Liver (tissue), 9 donors: Measurements from ENCODE around the gene GRIN3A. TPM values are rescaled to one million over a fixed set of nuclear protein-coding genes. Genes with fewer than 3 reads are reported as not detected.

Source experiments
- DNase-seq: peaks from one replicate; pipeline ENCODE4 v3.0.0-alpha.2; 2017; ENCODE audit warnings: low spot score
- H3K27ac ChIP-seq, 2 donors: one replicate each; pipeline ENCODE4 v1.7.0; 2013; ENCODE audit warnings: inconsistent platforms in 2 of 2, low read length in 2 of 2, control low read depth in 1 of 2, low read depth in 1 of 2, mild to moderate bottlenecking in 1 of 2
- H3K27me3 ChIP-seq, 4 donors: one replicate each; pipeline versions ENCODE4 v1.6.1 to v1.7.0; 2013; ENCODE audit warnings: low read length in 3 of 4, inconsistent platforms in 1 of 4, mild to moderate bottlenecking in 1 of 4, moderate library complexity in 1 of 4; ENCODE audit not compliant: control insufficient read depth in 4 of 4, insufficient read depth in 4 of 4
- H3K36me3 ChIP-seq, 4 donors: one replicate each; pipeline versions ENCODE4 v1.6.1 to v1.7.0; 2013; ENCODE audit warnings: low read length in 3 of 4, mild to moderate bottlenecking in 3 of 4, low read depth in 1 of 4, moderate library complexity in 1 of 4; ENCODE audit not compliant: control insufficient read depth in 4 of 4, insufficient read depth in 3 of 4
- H3K4me1 ChIP-seq, 4 donors: one replicate each; pipeline versions ENCODE4 v1.6.1 to v1.7.0; 2013; ENCODE audit warnings: low read length in 3 of 4, mild to moderate bottlenecking in 3 of 4, moderate library complexity in 1 of 4; ENCODE audit not compliant: control insufficient read depth in 4 of 4, insufficient read depth in 4 of 4
- H3K4me3 ChIP-seq, 3 donors: one replicate each; pipeline versions ENCODE4 v1.6.1 to v1.7.0; 2013; ENCODE audit warnings: low read length in 3 of 3, control low read depth in 1 of 3, low read depth in 1 of 3, mild to moderate bottlenecking in 1 of 3
- H3K9ac ChIP-seq, 2 donors: one replicate each; pipeline ENCODE4 v1.7.0; 2013; ENCODE audit warnings: low read length in 2 of 2, mild to moderate bottlenecking in 2 of 2, moderate library complexity in 2 of 2, control low read depth in 1 of 2, low read depth in 1 of 2
- H3K9me3 ChIP-seq, 4 donors: one replicate each; pipeline versions ENCODE4 v1.6.1 to v1.7.0; 2013; ENCODE audit warnings: low read length in 3 of 4; ENCODE audit not compliant: control insufficient read depth in 4 of 4
- FOXA1 ChIP-seq: IDR thresholded peaks from 2 replicates; pipeline ENCODE4 v1.6.1; 2016; ENCODE audit warnings: antibody characterized with exemption
- FOXA2 ChIP-seq: IDR thresholded peaks from 2 replicates; pipeline ENCODE4 v1.6.1; 2016; ENCODE audit warnings: antibody characterized with exemption
- GABPA ChIP-seq, 2 donors: IDR thresholded peaks in 1 of 2; conservative IDR thresholded peaks in 1 of 2; 2 replicates each; pipeline ENCODE4 v1.6.1; 2016; ENCODE audit warnings: antibody characterized with exemption in 2 of 2, mild to moderate bottlenecking in 1 of 2, moderate library complexity in 1 of 2
- HNF4A ChIP-seq, 2 donors: conservative IDR thresholded peaks; 2 replicates each; pipeline ENCODE4 v1.6.1; 2016; ENCODE audit warnings: antibody characterized with exemption in 2 of 2, mild to moderate bottlenecking in 2 of 2
- HNF4G ChIP-seq: IDR thresholded peaks from 2 replicates; pipeline ENCODE4 v1.6.1; 2016; ENCODE audit warnings: antibody characterized with exemption
- JUND ChIP-seq, 2 donors: IDR thresholded peaks; 2 replicates each; pipeline ENCODE4 v1.6.1; 2016; ENCODE audit warnings: antibody characterized with exemption in 2 of 2
- NR2F2 ChIP-seq: IDR thresholded peaks from 2 replicates; pipeline ENCODE4 v1.6.1; 2016; ENCODE audit warnings: antibody characterized with exemption
- RAD21 ChIP-seq, 2 donors: IDR thresholded peaks; 2 replicates each; pipeline ENCODE4 v1.6.1; 2016; ENCODE audit warnings: antibody characterized with exemption in 2 of 2, mild to moderate bottlenecking in 2 of 2
- RXRA ChIP-seq, 2 donors: IDR thresholded peaks; 2 replicates each; pipeline ENCODE4 v1.6.1; 2017 to 2018; ENCODE audit warnings: antibody characterized with exemption in 2 of 2, mild to moderate bottlenecking in 1 of 2
- SP1 ChIP-seq: IDR thresholded peaks from 2 replicates; pipeline ENCODE4 v1.6.1; 2018; ENCODE audit warnings: antibody characterized with exemption, mild to moderate bottlenecking
- TAF1 ChIP-seq: conservative IDR thresholded peaks from 2 replicates; pipeline ENCODE4 v1.6.1; 2016; ENCODE audit warnings: antibody characterized with exemption, mild to moderate bottlenecking
- YY1 ChIP-seq: IDR thresholded peaks from 2 replicates; pipeline ENCODE4 v1.6.1; 2016; ENCODE audit warnings: antibody characterized with exemption, mild to moderate bottlenecking
- WGBS: extraction: QIAGEN DNeasy Blood & Tissue Kit; methylation state at CpG from one replicate; pipeline ENCODE4 v1.1.7; 2013; 5-methylcytosine and 5-hydroxymethylcytosine counted together
- polyA plus RNA-seq, 2 donors: library from polyadenylated mRNA; stranded (reverse) in 1 of 2; unstranded in 1 of 2; fragments of 200-250 nt in 1 of 2; fragments of >200 nt in 1 of 2; fragmentation: Nextera tagmentation in 1 of 2; extraction: Ambion mirVana in 1 of 2; gene quantifications; one replicate each; pipeline versions ENCODE4 v1.2.1 to v1.2.3, GENCODE V29; 2013 to 2015
- total RNA-seq, 2 donors: library from RNA; depleted of rRNA; stranded (reverse); fragments of >200 nt; gene quantifications; one replicate each; pipeline ENCODE4 v1.2.3, GENCODE V29; 2014
- TF ChIP-seq, protein P1 (sequence below): IDR thresholded peaks from 2 replicates; pipeline ENCODE4 v1.6.1; 2016; ENCODE audit warnings: antibody characterized with exemption
- TF ChIP-seq, protein P2 (sequence below): IDR thresholded peaks from 2 replicates; pipeline ENCODE4 v1.6.1; 2016; ENCODE audit warnings: antibody characterized with exemption, mild to moderate bottlenecking
- TF ChIP-seq, protein P3 (sequence below): IDR thresholded peaks from 2 replicates; pipeline ENCODE4 v1.6.1; 2016; ENCODE audit warnings: antibody characterized with exemption
- TF ChIP-seq, protein P4 (sequence below): fragments of 150-350 bp; IDR thresholded peaks from 2 replicates; pipeline ENCODE4 v1.5.1; 2017; ENCODE audit warnings: improper control_type of control experiment, low read depth, low read length; ENCODE audit not compliant: missing input control
- TF ChIP-seq, protein P5 (sequence below): IDR thresholded peaks from 2 replicates; pipeline ENCODE4 v1.6.1; 2016; ENCODE audit warnings: antibody characterized with exemption
- donor health status: healthy.
- donor health status: healthy.
- donor health status: healthy.
- donor health status: healthy.
- donor health status: healthy.

The GRIN3A gene
- total and polyA plus RNA-seq, 4 donors, result under 0.01 to 0.23 (median 0.09) TPM

DNA sequence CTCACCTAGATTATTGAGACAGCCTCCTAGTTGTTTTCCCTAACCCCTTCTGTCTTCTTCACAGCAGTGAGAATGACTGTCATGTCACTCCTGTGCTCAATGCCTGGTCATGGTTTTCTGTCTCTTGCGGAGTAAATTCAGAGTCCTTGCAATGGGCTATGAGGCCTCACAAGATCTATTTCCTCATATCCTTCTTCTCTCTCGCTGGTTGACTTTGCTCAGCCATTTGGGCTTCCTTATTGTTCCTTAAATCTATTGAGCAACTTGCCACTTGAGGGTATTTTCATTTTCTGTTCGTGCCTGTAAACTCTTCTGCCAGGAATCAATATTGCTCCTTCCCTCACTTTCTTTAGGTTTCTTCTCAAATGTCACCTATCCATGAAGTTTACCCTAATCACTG is 152.7 kb downstream of the GRIN3A start:
- no peaks in the 10 kb centered on the region for H3K36me3 ChIP-seq
- H3K4me1 ChIP-seq, result no peaks in the 10 kb centered on the region
- no peak for DNase-seq
- TF ChIP-seq RXRA (IDR thresholded peaks at IDR 0.05) (no peak), NR2F2 (no peak), FOXA1 (no peak), GABPA (IDR thresholded peaks at IDR 0.05 in 1 of 2, conservative IDR thresholded peaks at IDR 0.05 in 1 of 2) (no peak), JUND (IDR thresholded peaks at IDR 0.05) (no peak), HNF4A (conservative IDR thresholded peaks at IDR 0.05) (no peak), YY1 (no peak), HNF4G (no peak)
- TF ChIP-seq, protein P1, sequence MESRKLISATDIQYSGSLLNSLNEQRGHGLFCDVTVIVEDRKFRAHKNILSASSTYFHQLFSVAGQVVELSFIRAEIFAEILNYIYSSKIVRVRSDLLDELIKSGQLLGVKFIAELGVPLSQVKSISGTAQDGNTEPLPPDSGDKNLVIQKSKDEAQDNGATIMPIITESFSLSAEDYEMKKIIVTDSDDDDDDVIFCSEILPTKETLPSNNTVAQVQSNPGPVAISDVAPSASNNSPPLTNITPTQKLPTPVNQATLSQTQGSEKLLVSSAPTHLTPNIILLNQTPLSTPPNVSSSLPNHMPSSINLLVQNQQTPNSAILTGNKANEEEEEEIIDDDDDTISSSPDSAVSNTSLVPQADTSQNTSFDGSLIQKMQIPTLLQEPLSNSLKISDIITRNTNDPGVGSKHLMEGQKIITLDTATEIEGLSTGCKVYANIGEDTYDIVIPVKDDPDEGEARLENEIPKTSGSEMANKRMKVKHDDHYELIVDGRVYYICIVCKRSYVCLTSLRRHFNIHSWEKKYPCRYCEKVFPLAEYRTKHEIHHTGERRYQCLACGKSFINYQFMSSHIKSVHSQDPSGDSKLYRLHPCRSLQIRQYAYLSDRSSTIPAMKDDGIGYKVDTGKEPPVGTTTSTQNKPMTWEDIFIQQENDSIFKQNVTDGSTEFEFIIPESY, result no peak
- TF ChIP-seq, protein P2, sequence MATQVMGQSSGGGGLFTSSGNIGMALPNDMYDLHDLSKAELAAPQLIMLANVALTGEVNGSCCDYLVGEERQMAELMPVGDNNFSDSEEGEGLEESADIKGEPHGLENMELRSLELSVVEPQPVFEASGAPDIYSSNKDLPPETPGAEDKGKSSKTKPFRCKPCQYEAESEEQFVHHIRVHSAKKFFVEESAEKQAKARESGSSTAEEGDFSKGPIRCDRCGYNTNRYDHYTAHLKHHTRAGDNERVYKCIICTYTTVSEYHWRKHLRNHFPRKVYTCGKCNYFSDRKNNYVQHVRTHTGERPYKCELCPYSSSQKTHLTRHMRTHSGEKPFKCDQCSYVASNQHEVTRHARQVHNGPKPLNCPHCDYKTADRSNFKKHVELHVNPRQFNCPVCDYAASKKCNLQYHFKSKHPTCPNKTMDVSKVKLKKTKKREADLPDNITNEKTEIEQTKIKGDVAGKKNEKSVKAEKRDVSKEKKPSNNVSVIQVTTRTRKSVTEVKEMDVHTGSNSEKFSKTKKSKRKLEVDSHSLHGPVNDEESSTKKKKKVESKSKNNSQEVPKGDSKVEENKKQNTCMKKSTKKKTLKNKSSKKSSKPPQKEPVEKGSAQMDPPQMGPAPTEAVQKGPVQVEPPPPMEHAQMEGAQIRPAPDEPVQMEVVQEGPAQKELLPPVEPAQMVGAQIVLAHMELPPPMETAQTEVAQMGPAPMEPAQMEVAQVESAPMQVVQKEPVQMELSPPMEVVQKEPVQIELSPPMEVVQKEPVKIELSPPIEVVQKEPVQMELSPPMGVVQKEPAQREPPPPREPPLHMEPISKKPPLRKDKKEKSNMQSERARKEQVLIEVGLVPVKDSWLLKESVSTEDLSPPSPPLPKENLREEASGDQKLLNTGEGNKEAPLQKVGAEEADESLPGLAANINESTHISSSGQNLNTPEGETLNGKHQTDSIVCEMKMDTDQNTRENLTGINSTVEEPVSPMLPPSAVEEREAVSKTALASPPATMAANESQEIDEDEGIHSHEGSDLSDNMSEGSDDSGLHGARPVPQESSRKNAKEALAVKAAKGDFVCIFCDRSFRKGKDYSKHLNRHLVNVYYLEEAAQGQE, result no peak
- TF ChIP-seq, protein P3, sequence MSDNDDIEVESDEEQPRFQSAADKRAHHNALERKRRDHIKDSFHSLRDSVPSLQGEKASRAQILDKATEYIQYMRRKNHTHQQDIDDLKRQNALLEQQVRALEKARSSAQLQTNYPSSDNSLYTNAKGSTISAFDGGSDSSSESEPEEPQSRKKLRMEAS, result no peak
- H3K9ac ChIP-seq, result no peak overlapping the region
- WGBS, result 75% methylated on average over 3 of the region's 3 CpGs
- no peak overlapping the region for H3K4me3 ChIP-seq
- no peaks in the 10 kb centered on the region for H3K27me3 ChIP-seq
- H3K27ac ChIP-seq, result no peak overlapping the region
- no peaks in the 10 kb centered on the region for H3K9me3 ChIP-seq

GRCh38 chr9:101582553-101582952 is 155.9 kb downstream of the GRIN3A start:
- no peaks in the 10 kb centered on the region for H3K9me3 ChIP-seq
- WGBS, result 82% methylated on average over 1 of the region's 1 CpG
- TF ChIP-seq HNF4A (conservative IDR thresholded peaks at IDR 0.05), result no peak
- H3K4me1 ChIP-seq, result no peaks in the 10 kb centered on the region
- no peak overlapping the region for H3K4me3 ChIP-seq
- H3K36me3 ChIP-seq, result no peaks in the 10 kb centered on the region
- H3K27ac ChIP-seq, result no peak overlapping the region
- no peak overlapping the region for H3K9ac ChIP-seq
- H3K27me3 ChIP-seq, result no peaks in the 10 kb centered on the region
- DNase-seq, result no peak

DNA sequence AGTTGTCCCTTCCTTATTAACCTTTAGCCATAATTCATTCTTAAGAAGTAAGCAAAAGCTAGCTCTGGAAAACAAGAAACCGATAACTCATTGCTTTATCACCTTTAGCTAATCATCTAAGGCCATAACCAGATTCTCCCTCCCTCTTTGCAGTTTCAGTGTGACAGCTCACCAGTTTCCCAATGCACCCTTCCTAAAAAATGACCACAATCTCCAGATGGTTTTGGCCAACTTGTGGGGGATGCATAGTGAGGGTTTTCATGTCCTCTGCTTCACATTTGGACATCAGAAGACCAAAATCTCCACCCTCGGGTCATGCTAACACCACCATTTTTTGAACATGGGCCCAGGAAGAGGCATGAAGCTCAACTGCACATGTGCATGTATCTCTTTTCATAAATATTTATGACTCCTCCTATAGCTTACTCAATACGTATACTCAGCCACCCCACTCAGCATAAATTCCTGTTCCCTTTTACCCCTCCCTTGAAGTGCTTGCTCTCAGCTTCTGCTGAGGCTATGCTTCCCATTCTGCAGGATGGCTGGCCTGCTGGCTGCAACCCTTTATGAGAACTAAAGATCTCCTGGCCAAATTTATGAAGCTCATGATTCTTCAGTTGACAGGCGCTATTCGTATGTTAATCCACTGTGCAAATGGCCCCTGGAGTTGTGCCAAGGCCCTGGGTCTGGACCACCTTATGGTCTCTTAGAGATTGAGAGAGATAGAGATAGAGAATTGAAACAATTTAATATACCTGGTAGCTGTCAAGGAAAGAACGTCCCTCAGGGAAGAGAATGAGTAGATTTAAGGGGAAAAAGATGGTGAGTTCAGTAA is 158.5 kb downstream of the GRIN3A start:
- WGBS, result 84% methylated on average over 6 of the region's 6 CpGs
- no peak overlapping the region for H3K4me3 ChIP-seq
- no peak overlapping the region for H3K9ac ChIP-seq
- DNase-seq, result no peak
- H3K9me3 ChIP-seq, result no peaks in the 10 kb centered on the region
- no peaks in the 10 kb centered on the region for H3K27me3 ChIP-seq
- no peaks in the 10 kb centered on the region for H3K36me3 ChIP-seq
- H3K4me1 ChIP-seq, result peaks cover 0 to 8% (median 5%) of the 10 kb centered on the region in 4 donors
- no peak overlapping the region for H3K27ac ChIP-seq
- no peak for TF ChIP-seq SP1
- no peak for TF ChIP-seq FOXA1
- no peak for TF ChIP-seq JUND (IDR thresholded peaks at IDR 0.05)
- no peak for TF ChIP-seq NR2F2
- no peak for TF ChIP-seq RAD21 (IDR thresholded peaks at IDR 0.05)
- TF ChIP-seq, protein P4, sequence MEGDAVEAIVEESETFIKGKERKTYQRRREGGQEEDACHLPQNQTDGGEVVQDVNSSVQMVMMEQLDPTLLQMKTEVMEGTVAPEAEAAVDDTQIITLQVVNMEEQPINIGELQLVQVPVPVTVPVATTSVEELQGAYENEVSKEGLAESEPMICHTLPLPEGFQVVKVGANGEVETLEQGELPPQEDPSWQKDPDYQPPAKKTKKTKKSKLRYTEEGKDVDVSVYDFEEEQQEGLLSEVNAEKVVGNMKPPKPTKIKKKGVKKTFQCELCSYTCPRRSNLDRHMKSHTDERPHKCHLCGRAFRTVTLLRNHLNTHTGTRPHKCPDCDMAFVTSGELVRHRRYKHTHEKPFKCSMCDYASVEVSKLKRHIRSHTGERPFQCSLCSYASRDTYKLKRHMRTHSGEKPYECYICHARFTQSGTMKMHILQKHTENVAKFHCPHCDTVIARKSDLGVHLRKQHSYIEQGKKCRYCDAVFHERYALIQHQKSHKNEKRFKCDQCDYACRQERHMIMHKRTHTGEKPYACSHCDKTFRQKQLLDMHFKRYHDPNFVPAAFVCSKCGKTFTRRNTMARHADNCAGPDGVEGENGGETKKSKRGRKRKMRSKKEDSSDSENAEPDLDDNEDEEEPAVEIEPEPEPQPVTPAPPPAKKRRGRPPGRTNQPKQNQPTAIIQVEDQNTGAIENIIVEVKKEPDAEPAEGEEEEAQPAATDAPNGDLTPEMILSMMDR, result no peak
- TF ChIP-seq HNF4A (conservative IDR thresholded peaks at IDR 0.05), result no peak
- no peak for TF ChIP-seq HNF4G
- TF ChIP-seq, protein P5, sequence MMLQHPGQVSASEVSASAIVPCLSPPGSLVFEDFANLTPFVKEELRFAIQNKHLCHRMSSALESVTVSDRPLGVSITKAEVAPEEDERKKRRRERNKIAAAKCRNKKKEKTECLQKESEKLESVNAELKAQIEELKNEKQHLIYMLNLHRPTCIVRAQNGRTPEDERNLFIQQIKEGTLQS, result no peak
- TF ChIP-seq FOXA2, result no peak
- no peak for TF ChIP-seq TAF1
